ENCODE data around the gene OR4C45. TPM values are rescaled to one million over a fixed set of nuclear protein-coding genes. Genes with fewer than 3 reads are reported as not detected.

OR4C45 gene
- total RNA-seq, 4 donors from 2014 or later: not detected

GRCh38 chr11:50072226-50073112 lies 39.8 kb downstream of the OR4C45 start:
- TF ChIP-seq CTCF (IDR thresholded peaks at IDR 0.05; ENCODE audit: low read depth): no peak

DNA sequence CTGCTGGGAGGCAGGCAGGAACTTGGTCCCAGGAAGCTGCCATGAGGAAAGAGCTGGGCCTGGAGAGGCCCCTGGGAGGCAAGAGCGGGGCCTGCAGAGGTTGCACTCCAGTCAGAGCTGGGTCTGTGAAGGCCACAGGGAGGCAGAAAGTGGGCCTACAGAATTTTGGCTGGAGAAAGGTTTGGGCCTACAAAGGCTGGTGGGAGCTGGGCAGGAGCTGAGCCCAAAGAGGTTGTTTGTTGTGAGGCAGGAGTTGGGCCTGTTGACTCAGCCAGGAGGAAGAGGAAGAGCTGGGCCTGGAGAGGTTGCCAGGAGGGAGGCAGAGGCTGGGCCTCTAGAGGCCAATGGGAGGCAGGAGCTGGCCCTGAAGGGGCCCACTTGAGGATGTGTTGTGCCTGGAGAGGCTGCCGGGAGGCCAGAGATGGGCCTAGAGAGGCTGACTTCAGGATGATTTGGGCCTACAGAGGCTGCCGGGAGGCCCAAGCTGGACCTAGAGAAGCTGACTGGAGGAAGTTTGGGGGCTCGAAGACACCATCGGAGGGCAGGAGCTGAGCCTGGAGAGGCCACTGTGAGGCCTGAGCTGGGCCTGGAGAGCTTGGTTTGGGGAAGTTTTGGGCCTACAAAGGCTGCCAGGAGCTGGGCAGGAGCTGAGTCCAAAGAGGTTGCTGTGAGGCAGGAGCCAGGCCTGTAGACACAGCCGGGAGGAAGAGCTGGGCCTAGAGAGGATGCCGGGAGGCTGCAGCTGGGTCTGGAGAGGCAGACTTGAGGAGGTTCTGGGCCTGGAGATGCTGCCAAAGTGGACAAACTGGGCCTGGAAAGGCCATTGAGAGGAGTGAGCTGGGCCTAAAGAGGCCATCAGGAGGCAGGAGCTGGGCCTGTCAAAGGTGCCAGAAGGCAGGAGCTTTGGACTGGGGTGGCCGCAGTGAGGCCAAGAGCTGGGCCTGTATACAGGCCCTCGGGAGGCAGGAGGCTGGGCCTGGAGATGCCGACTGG lies 40.7 kb downstream of the OR4C45 start:
- no peak for TF ChIP-seq CTCF (IDR thresholded peaks at IDR 0.05; ENCODE audit: low read depth)

DNA sequence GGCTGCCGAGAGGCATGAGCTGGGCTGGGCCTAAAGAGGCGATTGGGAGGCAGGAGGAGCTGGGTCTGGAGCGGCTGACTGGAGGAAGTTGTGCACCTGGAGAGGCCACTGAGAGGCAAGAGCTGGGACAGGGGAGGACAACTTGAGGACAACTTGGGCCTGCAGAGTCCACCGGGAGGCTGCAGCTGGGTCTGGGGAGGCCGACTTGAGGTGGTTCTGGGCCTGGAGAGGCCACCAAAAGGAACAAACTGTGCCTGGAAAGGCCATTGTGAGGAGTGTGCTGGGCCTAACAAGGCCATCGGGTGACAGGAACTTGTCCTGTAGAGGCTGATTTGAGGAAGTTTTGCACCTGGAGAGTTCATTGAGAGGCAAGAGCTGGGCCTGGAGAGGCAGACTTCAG lies 41.5 kb downstream of the OR4C45 start:
- no peak for TF ChIP-seq CTCF (IDR thresholded peaks at IDR 0.05; ENCODE audit: low read depth)

DNA sequence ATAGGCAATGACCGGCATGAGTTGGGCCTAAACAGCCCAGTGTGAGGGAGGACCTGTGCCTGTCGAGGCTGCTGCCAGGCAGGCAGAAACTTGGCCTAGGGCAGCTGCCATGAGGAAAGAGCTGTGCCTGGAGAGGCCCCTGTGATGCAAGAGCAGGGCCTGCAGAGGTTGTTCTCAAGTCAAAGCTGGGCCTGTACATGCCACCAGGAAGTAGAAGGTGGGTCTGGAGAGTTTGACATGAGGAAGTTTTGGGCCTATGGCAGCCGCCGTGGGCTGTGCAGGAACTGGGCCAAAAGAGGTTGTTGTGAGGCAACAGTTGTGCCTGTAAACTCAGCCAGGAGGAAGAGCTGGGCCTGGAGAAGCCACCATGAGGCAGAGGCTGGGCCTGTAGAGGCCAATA lies 43.2 kb downstream of the OR4C45 start:
- TF ChIP-seq CTCF (IDR thresholded peaks at IDR 0.05; ENCODE audit: low read depth): no peak

DNA sequence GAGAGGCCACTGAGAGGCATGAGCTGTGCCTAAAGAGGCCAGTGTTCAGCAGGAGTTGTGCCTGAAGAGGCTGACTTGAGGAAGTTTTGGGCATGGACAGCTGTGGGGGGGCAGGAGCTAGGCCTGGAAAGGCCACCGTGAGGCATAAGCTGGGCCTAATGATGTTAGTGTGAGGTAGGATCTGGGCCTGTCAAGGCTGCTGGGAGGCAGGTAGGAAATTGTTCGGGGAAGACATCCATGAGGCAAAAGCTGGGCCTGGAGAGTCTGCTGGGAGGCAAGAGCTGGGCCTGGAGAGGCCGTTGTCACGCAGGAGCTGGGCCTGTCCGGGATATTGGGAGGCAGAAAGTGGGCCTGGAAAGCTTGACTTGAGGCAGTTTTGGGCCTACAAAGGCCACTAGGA lies 44.9 kb downstream of the OR4C45 start:
- no peak for TF ChIP-seq CTCF (IDR thresholded peaks at IDR 0.05; ENCODE audit: low read depth)

DNA sequence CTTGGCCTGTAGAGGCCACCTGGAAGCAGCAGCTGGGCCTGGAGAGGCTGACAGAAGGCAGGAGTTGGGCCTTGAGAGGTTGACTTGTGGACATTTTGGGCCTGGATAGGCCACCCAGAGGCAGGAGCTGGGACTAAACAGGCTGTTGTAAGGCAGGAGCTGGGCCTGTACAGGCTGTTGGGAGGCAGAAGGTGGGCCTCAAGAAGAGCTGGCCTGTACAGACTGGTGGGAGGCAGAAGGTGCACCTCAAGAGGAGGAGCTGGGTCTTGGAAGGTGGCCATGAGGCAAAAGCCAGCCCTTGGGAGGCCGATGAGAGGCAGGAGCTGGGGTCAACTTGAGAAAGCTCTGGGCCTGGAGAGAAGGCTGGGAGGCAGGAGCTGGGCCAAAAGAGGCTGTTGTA lies 45.3 kb downstream of the OR4C45 start:
- TF ChIP-seq CTCF (IDR thresholded peaks at IDR 0.05; ENCODE audit: low read depth): no peak

DNA sequence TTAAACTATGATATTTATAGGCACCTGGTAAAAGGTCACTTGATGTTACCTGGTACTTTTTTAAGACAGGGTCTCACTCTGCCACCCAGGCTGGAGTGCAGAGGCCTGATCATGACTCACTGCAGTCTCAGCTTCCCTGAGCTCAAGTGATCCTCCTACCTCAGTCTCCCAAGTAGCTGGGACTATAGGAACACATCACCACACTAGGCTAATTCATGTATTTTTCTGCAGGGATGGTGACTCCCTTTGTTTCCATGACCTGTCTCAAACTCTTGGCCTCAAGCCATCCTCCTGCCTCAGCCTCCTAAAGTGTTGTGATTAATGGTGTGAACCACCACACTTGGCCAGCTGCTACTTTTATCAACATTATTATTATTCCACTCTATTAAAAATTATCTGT lies 47.6 kb downstream of the OR4C45 start:
- TF ChIP-seq CTCF (IDR thresholded peaks at IDR 0.05; ENCODE audit: low read depth): no peak

All from subcutaneous adipose tissue (tissue), 4 donors.